ENCODE measurements around the gene RBM24. TPM values are rescaled to one million over a fixed set of nuclear protein-coding genes. Genes with fewer than 3 reads are reported as not detected.

Gene RBM24
- total and polyA plus RNA-seq, 2 donors (not counting 1 experiment from before 2014, with no cell fraction given): not detected

GRCh38 chr6:17292600-17293133, 11.5 kb downstream of the RBM24 start:
- Mint-ChIP-seq H3K4me3 (no peak overlapping the region), H3K27ac (no peak overlapping the region), H3K27me3 (peaks cover 6% of the 10 kb centered on the region), H3K9me3 (ENCODE audit: insufficient read depth) (no peaks in the 10 kb centered on the region), H3K4me1 (no peaks in the 10 kb centered on the region)
- ATAC-seq (ENCODE audit: low read depth) (no peak), DNase-seq (no peak)
- Histone ChIP-seq H3K4me1 (ENCODE audit: control insufficient read depth in 2 of 2, insufficient read depth in 2 of 2, low read length in 2 of 2) (no peaks in the 10 kb centered on the region), H3K9me3 (ENCODE audit: control extremely low read depth in 1 of 3, control insufficient read depth in 2 of 3, insufficient read depth in 1 of 3, low read length in 2 of 3) (peaks cover 0 to 7% (median 0%) of the 10 kb centered on the region in 3 donors), H3K9ac (ENCODE audit: low read length) (no peak overlapping the region), H3K79me2 (ENCODE audit: control insufficient read depth, insufficient read depth, low read length) (no peaks in the 10 kb centered on the region), H4K20me1 (ENCODE audit: control insufficient read depth, insufficient read depth, low read length, poor library complexity, severe bottlenecking) (no peaks in the 10 kb centered on the region), H3K27ac (ENCODE audit: low read length in 2 of 2) (no peak overlapping the region), H3K4me2 (replicated peaks; ENCODE audit: low read depth, low read length, poor library complexity, severe bottlenecking) (no peak overlapping the region), H3K27me3 (replicated peaks in 1 of 4; ENCODE audit: control extremely low read depth in 1 of 4, control insufficient read depth in 3 of 4, insufficient read depth in 4 of 4, low read length in 3 of 4) (peaks cover 0 to 2% (median 0%) of the 10 kb centered on the region in 4 experiments), H2AFZ (ENCODE audit: insufficient read depth, low read depth, low read length, poor library complexity, severe bottlenecking) (no peak overlapping the region), H3K4me3 (ENCODE audit: control extremely low read depth in 1 of 5, extremely low read depth in 1 of 5, insufficient read depth in 1 of 5, low read depth in 2 of 5, low read length in 4 of 5) (no peak overlapping the region), H3K36me3 (replicated peaks in 1 of 2; ENCODE audit: control extremely low read depth in 1 of 2, control insufficient read depth in 1 of 2, extremely low read depth in 1 of 2, insufficient read depth in 2 of 2, low read length in 1 of 2) (no peaks in the 10 kb centered on the region)
- ChIA-PET POLR2A (no interaction called here), CTCF (interaction anchor here (0.5 kb wide), 1 partner anchor 159 kb away, joined by 3 read pairs; no protein-coding TSS in a partner anchor)
- TF ChIP-seq EZH2 (IDR thresholded peaks at IDR 0.05; ENCODE audit: borderline replicate concordance, insufficient read depth, low read depth, low read length, poor library complexity, severe bottlenecking): no peak
- TF ChIP-seq, protein P1, sequence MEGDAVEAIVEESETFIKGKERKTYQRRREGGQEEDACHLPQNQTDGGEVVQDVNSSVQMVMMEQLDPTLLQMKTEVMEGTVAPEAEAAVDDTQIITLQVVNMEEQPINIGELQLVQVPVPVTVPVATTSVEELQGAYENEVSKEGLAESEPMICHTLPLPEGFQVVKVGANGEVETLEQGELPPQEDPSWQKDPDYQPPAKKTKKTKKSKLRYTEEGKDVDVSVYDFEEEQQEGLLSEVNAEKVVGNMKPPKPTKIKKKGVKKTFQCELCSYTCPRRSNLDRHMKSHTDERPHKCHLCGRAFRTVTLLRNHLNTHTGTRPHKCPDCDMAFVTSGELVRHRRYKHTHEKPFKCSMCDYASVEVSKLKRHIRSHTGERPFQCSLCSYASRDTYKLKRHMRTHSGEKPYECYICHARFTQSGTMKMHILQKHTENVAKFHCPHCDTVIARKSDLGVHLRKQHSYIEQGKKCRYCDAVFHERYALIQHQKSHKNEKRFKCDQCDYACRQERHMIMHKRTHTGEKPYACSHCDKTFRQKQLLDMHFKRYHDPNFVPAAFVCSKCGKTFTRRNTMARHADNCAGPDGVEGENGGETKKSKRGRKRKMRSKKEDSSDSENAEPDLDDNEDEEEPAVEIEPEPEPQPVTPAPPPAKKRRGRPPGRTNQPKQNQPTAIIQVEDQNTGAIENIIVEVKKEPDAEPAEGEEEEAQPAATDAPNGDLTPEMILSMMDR (IDR thresholded peaks at IDR 0.05): no peak
- intact Hi-C loops (cut with micrococcal nuclease): no loop called here
- 83% methylated on average over 1 of the region's 5 CpGs for WGBS (ENCODE audit: insufficient coverage)

DNA sequence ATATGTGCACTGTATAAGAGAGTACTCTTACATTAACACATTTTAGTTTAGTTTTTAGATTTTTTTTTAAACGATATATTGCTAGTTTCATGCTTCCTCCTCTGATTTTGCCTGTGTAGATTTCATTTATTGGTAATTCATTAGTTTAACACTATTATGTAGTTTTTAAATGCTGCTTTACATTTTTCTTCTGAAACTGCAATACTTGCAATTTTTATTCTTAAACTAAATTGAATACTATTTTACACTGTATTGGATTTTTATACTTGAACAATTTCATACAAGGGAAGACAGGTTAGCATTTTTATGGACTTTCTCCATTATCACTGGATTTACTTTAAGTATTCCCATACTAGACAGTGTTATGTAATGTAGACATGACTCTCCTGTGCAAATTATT, 12.2 kb downstream of the RBM24 start:
- no peaks in the 10 kb centered on the region for H3K9me3 Mint-ChIP-seq (ENCODE audit: insufficient read depth)
- Histone ChIP-seq H3K9me3 (ENCODE audit: control extremely low read depth in 1 of 3, control insufficient read depth in 2 of 3, insufficient read depth in 1 of 3, low read length in 2 of 3) (peaks cover 0 to 7% (median 0%) of the 10 kb centered on the region in 3 donors), H3K4me1 (ENCODE audit: control insufficient read depth in 2 of 2, insufficient read depth in 2 of 2, low read length in 2 of 2) (no peaks in the 10 kb centered on the region), H3K4me2 (replicated peaks; ENCODE audit: low read depth, low read length, poor library complexity, severe bottlenecking) (no peak overlapping the region), H3K27ac (ENCODE audit: low read length in 2 of 2) (no peak overlapping the region), H2AFZ (ENCODE audit: insufficient read depth, low read depth, low read length, poor library complexity, severe bottlenecking) (no peak overlapping the region), H4K20me1 (ENCODE audit: control insufficient read depth, insufficient read depth, low read length, poor library complexity, severe bottlenecking) (no peaks in the 10 kb centered on the region), H3K4me3 (ENCODE audit: control extremely low read depth in 1 of 5, extremely low read depth in 1 of 5, insufficient read depth in 1 of 5, low read depth in 2 of 5, low read length in 4 of 5) (no peak overlapping the region), H3K79me2 (ENCODE audit: control insufficient read depth, insufficient read depth, low read length) (no peaks in the 10 kb centered on the region), H3K36me3 (replicated peaks in 1 of 2; ENCODE audit: control extremely low read depth in 1 of 2, control insufficient read depth in 1 of 2, extremely low read depth in 1 of 2, insufficient read depth in 2 of 2, low read length in 1 of 2) (no peaks in the 10 kb centered on the region), H3K9ac (ENCODE audit: low read length) (no peak overlapping the region), H3K27me3 (replicated peaks in 1 of 4; ENCODE audit: control extremely low read depth in 1 of 4, control insufficient read depth in 3 of 4, insufficient read depth in 4 of 4, low read length in 3 of 4) (peaks cover 0 to 2% (median 0%) of the 10 kb centered on the region in 4 experiments)
- CTCF ChIA-PET: interaction anchor here (0.7 kb wide), 1 partner anchor 23 kb away, joined by 3 read pairs; no protein-coding TSS in a partner anchor
- POLR2A ChIA-PET: no interaction called here
- WGBS (ENCODE audit: insufficient coverage): no CpG with 5 or more reads among the region's 1 CpG
- DNase-seq: no peak
- intact Hi-C loops (cut with micrococcal nuclease): no loop called here
- H3K4me3 Mint-ChIP-seq: no peak overlapping the region
- H3K27me3 Mint-ChIP-seq: peaks cover 5% of the 10 kb centered on the region
- no peak overlapping the region for H3K27ac Mint-ChIP-seq
- ATAC-seq (ENCODE audit: low read depth): no peak
- no peaks in the 10 kb centered on the region for H3K4me1 Mint-ChIP-seq
- TF ChIP-seq, protein P1 (IDR thresholded peaks at IDR 0.05): no peak
- no peak for TF ChIP-seq EZH2 (IDR thresholded peaks at IDR 0.05; ENCODE audit: borderline replicate concordance, insufficient read depth, low read depth, low read length, poor library complexity, severe bottlenecking)

All from B cell (primary cell).